Activated T-helper 17 cell treated with anti-CD3 and anti-CD28 coated beads, Interleukin-2, amount 50 U/mL, for 72 hours (primary cell): ENCODE data around the gene WBP11. TPM values are rescaled to one million over a fixed set of nuclear protein-coding genes. Genes with fewer than 3 reads are reported as not detected.
"Not testable (repeated sequence)": the region's sequence is repeated elsewhere in the genome, so short reads cannot be mapped to it uniquely, and the experiment has no call there.

Source experiments
- ATAC-seq: fragments of 150-1000 bp; cut with Tn5 transposase; replicated peaks from 2 replicates; pipeline ENCODE4 v1.10.0; 2021; ENCODE audit warnings: mild to moderate bottlenecking, moderate library complexity
- H3K27ac Mint-ChIP-seq: one replicate; pipeline ENCODE4 v1.8.0; 2022; ENCODE audit warnings: mixed read lengths
- H3K27me3 Mint-ChIP-seq: one replicate; pipeline ENCODE4 v1.8.0; 2022; ENCODE audit warnings: mixed read lengths
- H3K36me3 Mint-ChIP-seq: one replicate; pipeline ENCODE4 v1.8.0; 2022; ENCODE audit warnings: low read depth, mild to moderate bottlenecking, mixed read lengths
- H3K4me1 Mint-ChIP-seq: one replicate; pipeline ENCODE4 v1.8.0; 2022; ENCODE audit warnings: mixed read lengths
- H3K4me3 Mint-ChIP-seq: one replicate; pipeline ENCODE4 v1.8.0; 2022; ENCODE audit warnings: mild to moderate bottlenecking, mixed read lengths
- H3K9me3 Mint-ChIP-seq: one replicate; pipeline ENCODE4 v1.8.0; 2022; ENCODE audit warnings: mixed read lengths
- total RNA-seq, 2 donors: library from RNA; stranded (reverse); gene quantifications; one replicate each; pipeline ENCODE4 v1.2.3, GENCODE V29; 2022

Gene WBP11
- total RNA-seq, 2 donors from 2014 or later, result 87.5 to 102 TPM

- peaks cover 19% of the 10 kb centered on the region for H3K36me3 Mint-ChIP-seq
- H3K4me1 Mint-ChIP-seq, result no peaks in the 10 kb centered on the region
- H3K9me3 Mint-ChIP-seq, result peaks cover 9% of the 10 kb centered on the region
- no peak overlapping the region for H3K4me3 Mint-ChIP-seq
- ATAC-seq, result no peak
- H3K27me3 Mint-ChIP-seq, result no peaks in the 10 kb centered on the region
- no peak overlapping the region for H3K27ac Mint-ChIP-seq
These were observed 60.2 kb downstream of the WBP11 start for GRCh38 chr12:14743061-14743460.

GRCh38 chr12:14741942-14742341 is 61.3 kb downstream of the WBP11 start:
- H3K36me3 Mint-ChIP-seq, result peaks cover 19% of the 10 kb centered on the region
- no peaks in the 10 kb centered on the region for H3K4me1 Mint-ChIP-seq
- H3K27ac Mint-ChIP-seq, result no peak overlapping the region
- peaks cover 9% of the 10 kb centered on the region for H3K9me3 Mint-ChIP-seq
- no peaks in the 10 kb centered on the region for H3K27me3 Mint-ChIP-seq
- no peak for ATAC-seq
- no peak overlapping the region for H3K4me3 Mint-ChIP-seq

GRCh38 chr12:14741153-14741552 is 62.1 kb downstream of the WBP11 start:
- Mint-ChIP-seq H3K9me3 (peaks cover 9% of the 10 kb centered on the region), H3K27me3 (no peaks in the 10 kb centered on the region), H3K27ac (no peak overlapping the region), H3K4me3 (no peak overlapping the region), H3K36me3 (peaks cover 19% of the 10 kb centered on the region), H3K4me1 (no peaks in the 10 kb centered on the region)
- ATAC-seq, result no peak

- not testable (repeated sequence) for ATAC-seq, H3K27ac Mint-ChIP-seq, H3K36me3 Mint-ChIP-seq, H3K4me3 Mint-ChIP-seq, H3K27me3 Mint-ChIP-seq, H3K9me3 Mint-ChIP-seq, H3K4me1 Mint-ChIP-seq
These were observed 66.8 kb downstream of the WBP11 start for GRCh38 chr12:14736441-14736840.

Other genes with a start within 250 kb of the WBP11 start
- gene PLBD1, start 235.6 kb downstream of the WBP11 start, total RNA-seq, result not detected
- gene GUCY2C, start 106.9 kb downstream of the WBP11 start, total RNA-seq, result not detected
- 1 to 10 TPM; 2.6 to 3.7 TPM for gene C12orf60, start 192 bp upstream of the WBP11 start, total RNA-seq
- gene SMCO3, start 10.7 kb upstream of the WBP11 start, total RNA-seq, result not detected
- not detected for gene ART4, start 40.0 kb upstream of the WBP11 start, total RNA-seq
- gene MGP, start 82.4 kb upstream of the WBP11 start, total RNA-seq, result under 1 TPM in 1 of 2 donors, not detected in 1; 0.74 TPM
- 1 to 10 TPM; 5.2 to 9.4 TPM for gene ERP27, start 135.1 kb upstream of the WBP11 start, total RNA-seq
- 100 to 1,000 TPM; 691 to 930 TPM for gene ARHGDIB, start 158.1 kb upstream of the WBP11 start, total RNA-seq
- not detected for gene PDE6H, start 169.6 kb upstream of the WBP11 start, total RNA-seq